RPMI7951 (cell line): Measurements from ENCODE around the gene PLA2G2F. TPM values are rescaled to one million over a fixed set of nuclear protein-coding genes. Genes with fewer than 3 reads are reported as not detected.
A peak's percentile ranks its signal among the peaks of the same experiment; 100 is the strongest.

Experiments
- DNase-seq: peaks from one replicate; pipeline ENCODE4 v3.0.0-alpha.2; 2012; ENCODE audit warnings: low read depth
- total RNA-seq: library from RNA; depleted of rRNA; stranded (reverse); fragments of >200 nt; shearing (Covaris generic); gene quantifications from 2 replicates; pipeline ENCODE4 v1.2.3, GENCODE V29; 2014

Gene PLA2G2F
- total RNA-seq, 1 experiment from 2014 or later = not detected

DNA sequence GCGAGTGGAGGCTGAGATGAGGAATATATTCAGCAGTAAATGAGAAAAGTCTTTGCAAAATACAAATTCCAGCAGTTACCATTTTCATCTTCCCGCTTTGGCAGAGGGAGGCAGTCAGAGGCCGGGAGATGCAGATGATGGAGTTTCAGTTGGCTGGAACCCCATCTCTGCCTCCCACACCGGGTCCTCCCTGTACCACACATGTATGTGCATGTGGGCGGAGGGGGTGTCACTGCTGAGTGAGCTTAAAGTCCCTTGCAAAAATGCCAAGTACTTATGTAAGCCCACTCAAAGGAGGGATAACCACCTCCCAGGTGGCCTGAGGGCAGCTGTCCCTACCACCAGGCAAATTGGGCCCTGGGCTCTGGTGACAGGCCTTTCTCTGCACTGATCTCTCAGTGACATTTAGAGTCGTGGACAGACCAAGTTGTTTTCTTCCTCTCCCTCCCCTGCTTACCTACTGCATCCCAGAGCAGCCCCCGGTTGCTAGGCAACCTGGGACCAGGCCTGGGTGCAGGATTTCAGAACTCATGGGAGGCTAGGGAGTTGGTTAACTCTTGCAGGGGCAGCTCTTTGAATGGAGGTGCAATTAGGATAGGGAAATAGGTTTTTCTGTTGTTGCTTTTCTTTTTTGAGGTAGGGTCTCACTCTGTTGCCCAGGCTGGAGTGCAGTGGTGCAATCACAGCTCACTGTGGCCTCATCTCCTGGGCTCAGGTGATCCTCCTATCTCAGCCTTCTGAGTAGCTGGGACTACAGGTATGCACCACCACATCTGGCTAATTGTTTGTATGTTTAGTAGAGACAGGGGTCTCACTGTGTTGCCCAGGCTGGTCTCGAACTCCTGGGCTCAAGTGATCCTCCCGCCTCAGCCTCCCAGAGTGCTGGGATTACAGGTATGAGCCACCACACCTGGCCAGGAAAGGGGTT is 29.7 kb downstream of the PLA2G2F start:
- DNase-seq = no peak

DNA sequence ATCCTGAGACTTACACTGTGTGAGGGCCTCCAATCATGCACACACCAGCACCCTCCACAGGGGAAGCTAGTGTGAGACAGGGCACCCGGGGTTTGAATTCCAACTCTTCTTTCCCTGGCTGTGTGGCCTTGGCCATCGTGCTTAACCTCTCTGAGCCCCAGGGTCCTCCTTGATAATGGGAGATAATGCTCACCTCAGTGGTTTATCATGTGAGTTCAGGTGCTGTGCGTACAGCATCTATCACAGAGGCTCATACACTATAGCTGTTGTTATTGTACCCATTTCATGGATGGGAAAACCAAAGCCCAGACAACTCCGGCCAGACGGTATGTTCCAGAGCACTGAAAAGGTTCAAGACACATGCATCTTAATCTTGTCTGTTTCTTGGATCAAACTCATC is 30.8 kb downstream of the PLA2G2F start:
- no peak for DNase-seq

DNA sequence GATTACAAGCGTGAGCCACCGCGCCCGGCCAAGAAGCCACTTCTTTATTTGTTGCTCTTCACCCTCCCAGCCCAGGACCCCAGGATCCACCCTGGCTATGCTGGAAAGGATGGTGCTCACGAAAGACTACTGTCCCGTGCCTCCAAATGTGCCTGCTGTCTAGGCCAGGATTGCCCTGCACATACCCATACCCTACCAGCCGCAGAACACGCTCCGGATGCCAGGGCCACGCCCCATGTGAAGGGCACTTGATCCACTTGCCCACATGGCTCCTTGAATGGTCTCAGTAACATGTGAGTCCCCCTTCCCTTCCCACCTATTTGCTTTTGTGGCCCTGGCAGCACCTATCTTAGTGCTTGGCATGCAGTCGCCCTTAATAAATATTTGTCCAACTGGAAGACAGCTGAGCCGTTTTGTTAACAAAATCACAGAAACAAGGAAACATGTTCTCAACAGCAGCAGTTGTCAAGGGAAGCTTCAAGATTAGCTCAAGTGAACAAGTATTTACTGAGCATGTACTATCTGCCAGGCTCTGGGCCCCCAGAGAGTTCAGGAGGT is 33.0 kb downstream of the PLA2G2F start:
- no peak for DNase-seq

DNA sequence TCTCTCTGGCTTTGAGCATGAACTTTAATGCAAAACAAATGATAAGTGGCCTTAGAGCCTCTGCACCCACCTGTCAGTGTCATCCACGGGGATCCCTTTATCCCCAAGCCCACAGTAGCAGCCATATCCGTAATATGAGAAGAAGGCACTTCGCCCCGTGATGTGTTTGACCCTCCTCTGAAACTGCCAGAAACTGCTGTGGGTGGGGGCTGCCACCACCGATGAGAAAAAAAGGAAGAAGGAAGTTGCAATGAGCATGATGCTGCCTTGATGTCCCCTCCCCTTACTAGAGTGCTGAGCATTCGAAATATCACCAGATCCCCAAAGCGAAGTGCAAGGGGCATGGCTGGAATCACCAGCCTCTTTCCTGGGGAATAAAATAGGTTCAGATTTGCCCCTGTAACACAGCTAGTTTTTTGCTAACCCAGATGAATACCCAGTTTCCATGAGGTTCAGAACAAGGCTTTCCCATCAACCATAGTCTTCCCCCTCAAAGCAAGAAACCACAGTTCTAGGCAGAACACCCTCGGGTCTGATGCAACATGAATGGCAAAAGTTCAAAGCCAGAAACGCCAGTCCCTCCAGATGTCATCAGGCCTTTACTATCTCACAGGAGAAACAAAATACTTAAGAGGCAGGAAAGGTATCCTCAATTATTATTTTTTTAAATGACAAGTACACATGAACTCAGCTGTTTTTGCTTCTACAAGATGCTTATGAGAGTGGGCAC is 36.0 kb downstream of the PLA2G2F start:
- DNase-seq = no peak

DNA sequence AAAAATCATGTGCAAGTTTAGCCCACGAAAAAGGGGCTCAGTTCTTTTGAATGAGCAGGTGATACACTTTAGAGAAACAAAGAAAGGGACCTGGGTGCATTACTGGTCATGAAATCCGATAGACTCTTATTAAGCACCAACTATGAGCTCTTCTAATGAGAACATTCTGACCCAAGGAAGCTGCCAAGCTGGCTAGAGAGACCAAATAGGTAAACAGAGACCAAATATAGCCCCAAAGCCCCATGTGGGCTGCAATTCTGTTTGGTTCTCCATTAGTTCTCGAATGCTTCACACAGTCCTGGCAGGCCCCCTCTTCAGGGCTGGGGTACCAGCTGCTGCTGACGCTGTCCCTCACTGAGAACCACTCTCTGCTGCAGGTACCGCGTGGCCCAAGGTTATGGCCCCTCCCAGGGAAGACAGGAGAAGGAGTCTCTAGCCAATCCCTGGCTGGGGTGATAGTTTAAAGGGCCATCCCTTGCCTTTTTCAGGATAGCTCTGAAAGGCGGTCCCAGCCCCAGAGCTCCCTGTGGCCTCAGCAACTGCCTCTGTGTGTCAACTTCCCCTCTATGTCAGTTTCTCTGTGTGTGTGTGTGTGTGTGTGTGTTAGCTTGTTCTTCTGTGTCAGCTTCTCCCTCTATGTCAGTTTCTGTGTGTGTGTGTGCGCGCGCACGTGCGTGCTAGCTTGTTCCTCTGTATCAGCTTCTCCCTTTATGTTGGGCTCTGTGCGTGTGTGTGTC is 39.7 kb downstream of the PLA2G2F start:
- DNase-seq = no peak

DNA sequence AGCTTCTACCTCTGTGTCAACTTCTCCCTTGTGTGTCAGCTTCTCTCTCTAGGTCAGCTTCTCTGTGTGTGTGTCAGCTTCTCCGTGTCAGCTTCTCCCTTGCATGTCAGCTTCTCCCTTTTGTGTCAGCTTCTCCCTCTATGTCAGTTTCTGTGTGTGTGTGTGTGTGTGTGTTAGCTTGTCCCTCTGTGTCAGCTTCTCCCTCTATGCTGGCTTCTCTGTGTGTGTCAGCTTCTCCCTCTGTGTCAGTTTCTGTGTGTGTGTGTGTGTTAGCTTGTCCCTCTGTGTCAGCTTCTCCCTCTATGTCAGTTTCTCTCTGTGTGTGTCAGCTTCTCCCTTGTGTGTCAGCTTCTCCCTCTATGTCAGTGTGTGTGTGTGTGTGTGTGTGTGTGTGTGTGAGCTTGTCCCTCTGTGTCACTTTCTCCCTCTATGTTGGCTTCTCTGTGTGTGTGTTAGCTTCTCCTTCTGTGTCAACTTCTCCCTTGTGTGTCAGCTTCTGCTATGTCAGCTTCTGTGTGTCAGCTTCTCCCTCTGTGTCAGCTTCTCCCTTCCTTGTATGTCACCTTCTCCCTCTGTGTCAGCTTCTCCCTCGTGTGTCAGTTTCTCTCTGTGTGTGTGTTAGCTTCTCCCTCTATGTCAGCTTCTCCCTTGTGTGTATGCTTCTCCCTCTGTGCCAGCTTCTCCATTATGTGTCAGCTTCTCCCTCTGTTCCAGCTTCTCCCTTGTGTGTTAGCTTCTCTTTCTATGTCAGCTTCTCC is 40.4 kb downstream of the PLA2G2F start:
- no peak for DNase-seq

DNA sequence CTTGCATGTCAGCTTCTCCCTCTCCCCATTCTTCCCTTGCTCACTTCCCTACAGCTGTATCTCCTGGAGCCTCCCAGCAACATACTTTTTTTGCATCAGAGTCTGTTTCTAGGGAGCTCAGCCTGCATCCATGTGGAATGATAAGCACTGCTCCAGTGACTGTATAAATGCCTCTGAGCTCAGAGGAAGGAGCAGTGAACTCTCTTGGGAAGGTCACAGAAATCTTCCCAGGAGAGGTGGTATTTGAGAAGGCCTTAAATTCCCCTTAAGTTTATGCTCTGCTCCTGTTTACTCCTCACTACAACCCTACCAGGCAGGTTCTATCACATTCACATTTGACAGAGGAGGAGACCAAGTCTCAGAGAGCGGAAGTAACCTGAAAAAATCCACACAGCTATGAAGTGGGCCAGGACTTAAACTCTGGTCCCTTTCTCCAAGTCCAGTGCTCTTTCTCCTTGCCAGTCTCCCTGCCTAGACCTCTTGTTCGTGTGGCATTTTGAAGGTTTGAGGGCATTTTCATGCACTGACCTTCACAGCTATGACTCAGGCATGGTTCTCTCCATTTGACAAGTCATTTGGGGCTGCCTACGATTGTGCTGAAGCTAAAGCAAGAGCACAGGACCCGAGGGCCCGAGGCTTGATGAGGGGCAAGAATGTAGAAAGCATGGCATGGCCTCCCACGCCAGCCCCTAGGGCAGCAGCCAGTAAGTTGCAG is 41.2 kb downstream of the PLA2G2F start:
- DNase-seq = no peak

DNA sequence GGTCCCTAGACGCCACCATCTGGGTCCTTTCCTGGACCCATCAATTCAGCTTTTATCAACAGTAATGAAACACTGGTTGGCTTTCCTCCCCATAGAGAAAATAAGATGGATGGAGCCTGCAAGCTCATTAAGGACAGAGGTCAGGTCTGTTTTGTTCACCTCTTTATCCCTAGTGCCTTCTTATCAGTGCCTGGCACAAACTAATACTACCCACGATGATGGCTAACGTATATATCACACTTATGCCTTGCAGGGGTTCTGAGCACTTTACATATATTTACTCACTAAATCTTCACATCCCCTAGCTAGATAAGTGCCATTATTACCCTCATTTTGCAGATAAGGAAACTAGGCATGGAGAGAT is 41.7 kb downstream of the PLA2G2F start:
- no peak for DNase-seq

DNA sequence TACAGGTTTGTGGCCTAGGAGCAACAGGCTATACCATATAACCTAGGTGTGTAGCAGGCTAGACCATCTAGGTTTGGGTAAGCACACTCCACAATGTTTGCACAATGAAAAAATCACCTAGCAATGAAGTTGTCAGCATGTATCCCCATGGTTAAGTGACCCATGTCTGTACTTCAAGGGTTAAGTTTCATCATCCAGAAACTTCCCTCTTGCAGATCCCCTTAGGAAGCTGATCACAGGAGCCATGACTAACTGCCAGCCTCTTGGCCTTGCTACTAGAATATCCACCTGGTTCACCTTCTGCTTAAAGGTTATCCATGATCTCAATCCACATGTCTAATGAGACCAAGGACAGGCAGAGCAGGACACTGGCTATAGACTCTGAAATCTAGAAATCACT is 43.3 kb downstream of the PLA2G2F start:
- DNase-seq = no peak

DNA sequence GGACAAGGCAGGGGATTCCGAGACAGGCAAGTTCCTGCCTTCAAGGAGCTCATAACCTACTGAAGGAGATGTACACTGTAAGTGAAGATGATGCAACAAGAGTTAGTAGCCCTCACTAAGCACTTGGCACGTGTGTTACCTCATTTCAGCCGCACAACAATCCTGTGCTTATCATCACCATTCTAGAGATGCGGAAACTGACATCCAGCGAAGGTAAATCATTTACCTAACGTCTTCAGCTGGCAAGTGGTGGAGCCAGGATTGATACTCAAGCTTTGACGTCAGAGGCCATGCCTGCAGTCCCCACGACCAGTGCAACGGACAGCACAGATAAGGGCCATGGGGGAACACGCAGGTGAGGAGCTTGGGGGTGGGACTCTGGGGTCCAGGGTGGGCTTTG is 43.9 kb downstream of the PLA2G2F start:
- DNase-seq = no peak

DNA sequence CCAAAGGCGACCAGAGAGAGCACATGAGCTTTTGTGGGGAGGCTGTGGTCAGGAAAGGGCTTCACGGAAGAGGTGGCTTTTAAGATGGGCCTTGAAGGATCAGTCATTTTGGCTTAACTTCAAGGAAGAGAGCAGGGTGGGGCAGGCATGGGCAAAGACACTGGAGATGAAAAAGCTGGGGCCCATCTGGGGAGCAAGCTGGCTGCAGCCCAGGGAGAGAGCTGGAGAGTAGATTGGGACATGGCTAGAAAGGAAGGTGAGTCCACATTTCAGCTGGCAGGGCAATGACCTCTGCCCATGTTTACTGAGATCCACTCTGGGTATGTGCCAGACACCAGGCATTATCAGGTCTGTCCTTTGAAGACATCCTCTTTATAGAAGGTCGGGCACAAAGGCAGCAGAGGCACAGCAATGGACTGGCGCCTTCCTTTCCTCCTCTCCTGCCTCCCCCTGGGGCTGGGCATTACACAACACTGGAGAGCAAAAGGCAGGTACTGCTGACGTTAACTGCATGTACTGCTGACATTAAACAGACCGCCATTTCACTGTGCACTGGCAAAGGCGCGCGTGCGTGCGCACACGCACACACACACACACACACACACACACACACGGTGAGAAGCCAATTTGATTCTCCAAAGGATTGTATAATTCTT is 44.6 kb downstream of the PLA2G2F start:
- DNase-seq = no peak

DNA sequence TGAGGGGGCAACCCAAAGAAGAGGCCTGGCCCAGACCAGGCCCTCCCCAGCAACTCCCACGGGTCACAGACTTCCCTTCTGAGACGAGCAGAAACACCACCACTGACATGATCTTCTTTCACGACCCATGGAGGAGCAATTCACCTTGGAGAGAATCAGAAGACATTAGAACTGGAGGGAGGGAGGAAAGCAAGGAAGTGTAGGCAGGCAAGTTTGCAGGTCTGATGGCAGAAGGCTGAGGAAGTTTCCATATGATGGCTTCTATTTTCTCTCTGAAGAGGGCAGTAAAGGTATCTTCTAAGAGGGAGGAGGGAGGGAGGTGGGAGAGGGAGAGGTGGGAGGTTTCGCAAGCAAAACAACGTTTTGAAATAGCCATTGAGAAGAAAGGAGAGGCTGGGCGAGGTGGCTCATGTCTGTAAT is 45.4 kb downstream of the PLA2G2F start:
- DNase-seq = no peak

DNA sequence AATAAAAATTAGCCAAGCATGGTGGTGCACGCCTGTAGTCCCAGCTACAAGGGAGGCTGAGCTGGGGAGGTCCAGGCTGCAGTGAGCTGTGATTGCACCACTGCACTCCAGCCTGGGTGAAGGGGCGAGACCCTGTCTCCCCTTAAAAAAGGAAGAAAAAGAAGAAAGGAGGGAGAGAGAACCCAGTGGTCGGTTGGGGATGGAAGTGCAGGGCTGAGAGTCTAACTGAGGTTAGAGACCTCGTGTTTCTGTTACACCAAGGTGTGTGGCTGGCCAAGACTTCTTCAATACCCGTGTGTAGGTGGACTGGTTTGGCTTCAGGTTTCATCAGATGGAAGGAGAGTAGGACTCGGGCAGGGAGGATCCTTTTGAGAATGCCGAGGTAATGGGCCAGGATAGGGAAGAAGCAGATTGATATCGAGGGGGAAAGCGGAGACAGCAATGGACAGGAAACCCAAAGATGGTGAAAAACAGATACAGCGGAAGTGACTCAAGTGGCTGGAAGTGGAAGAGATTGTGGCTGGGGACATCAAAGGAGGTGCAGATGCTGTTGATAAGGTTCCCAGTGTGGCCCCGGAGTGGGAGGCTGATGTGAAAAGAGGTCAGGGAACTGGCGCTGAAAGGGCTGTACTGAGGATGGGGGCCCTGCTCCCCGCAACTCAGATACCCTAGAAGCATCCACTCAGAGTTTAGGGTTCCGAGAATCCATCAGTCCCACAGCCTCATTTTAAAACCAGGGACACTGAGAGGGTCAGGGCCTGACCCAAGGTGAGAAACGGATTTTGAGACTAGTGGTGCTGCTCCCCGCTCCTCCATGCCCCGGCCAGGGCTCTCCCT is 46.1 kb downstream of the PLA2G2F start:
- DNase-seq = peak; percentile 52

DNA sequence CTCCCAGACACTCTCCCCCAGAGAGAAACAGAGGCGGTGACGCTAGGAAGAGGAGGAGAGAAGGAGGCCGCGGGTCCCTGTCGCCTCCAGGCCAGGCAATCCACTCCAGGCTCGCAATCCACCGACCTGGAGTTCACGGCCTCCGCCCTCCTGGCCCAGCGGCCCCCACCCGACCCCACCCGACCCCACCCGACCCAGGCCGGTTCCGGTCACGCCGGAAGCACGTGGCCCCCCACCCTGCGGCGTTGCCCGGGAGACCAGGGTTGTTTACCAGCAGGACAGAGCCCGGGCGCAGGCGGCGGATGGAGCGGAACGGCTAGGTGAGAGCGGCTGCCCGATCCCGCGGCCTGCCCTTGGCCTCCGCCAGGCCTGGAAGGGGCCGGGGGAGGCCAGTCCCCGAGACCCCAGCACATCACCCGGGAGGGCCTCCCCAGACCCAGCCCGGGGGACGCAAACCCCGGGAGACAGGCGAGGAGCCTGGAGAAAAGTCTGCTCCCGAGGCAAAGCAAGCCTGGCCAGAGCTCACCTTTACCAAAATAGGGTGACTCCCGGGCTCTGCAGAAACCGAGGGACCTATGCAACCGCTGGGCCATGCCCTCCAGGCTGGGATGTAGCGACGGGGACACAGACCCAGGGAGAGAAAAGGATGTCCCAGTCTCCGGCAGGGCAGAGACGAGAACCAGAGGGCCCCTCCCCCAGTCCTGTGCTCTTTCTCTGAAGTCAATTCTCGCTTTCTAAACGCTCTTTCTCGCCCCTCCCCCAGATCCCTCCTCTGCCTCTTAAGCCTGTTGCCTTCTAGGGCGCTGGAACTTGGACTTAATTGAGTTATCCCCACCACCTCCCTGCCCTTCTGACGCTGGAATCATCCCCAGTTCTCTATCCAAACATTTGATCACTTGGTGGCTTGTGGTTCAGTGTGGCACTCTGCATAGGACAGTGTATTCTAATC is 47.0 kb downstream of the PLA2G2F start, which contains the start of the genes PLA2G2C and UBXN10:
TSS of gene PLA2G2C (minus strand) at position 685 of the 949 bp plus-strand sequence. CDS start 9,155 bp downstream, outside the sequence.
TSS of gene UBXN10 (plus strand) at position 263 of the 949 bp plus-strand sequence. CDS start 4,466 bp downstream, outside the sequence.
- DNase-seq = no peak

DNA sequence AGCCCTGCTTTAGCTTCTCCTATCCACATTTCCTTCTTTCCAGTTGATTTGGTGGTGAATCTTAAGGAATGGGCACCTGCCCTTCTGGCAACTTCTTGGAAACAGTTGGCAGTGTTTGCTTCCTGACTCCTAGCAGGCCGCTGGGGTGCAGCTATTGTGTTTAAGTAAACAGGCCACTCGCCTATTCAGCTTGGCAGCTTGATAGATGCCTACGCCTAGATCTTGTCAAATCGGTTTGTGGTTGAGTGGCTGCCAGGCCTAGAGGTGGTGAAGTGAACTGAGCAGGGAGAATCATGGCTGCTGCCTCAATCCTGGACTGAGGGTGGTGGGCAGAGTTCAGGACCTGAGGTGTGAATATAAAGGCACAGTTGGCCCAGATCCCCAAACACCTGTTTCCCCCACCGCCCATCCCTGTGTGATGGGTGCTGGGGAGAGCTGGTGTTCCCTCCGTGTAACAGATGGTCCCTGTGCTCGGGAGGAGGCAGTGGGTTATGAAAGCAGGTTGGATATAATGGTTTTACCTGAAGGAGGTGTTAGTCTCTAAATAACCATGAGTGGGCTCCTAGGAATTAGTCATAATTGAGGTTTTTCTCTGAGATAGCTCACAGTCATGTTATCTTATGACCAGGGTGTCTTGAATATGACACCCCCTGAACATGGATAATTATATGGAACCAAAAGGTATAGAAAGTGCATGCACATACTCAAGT is 48.1 kb downstream of the PLA2G2F start:
- DNase-seq = no peak

DNA sequence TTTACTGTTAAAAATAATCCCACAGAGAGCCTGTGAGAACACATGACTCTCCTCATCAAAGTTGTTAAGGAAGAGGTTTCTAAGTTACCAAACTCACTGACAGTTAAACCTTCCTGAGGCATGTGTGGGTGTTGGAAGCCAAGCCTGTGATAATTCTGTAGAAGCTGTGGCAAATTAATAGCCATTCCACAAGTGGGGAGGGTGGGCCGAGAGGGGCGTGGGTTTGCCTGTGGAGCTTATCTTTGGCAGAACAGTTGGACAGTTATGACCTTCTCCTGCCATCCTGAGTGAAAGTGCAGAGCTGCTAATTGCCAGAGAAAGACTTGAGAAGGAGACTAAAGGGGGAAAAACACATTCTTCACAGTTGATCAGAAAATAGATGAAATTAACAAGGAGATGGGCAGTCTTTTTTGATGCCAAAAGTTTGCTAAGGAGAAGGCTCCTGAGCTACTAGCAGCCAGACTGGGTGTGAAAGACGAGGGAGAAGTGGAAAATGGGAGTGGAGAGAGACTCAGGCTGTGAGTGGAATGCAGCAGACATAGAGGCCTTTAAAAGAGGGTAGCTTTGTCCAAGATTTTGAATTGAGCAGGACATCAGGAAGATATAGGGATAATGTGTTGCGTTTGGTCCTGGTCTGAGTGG is 48.8 kb downstream of the PLA2G2F start:
- no peak for DNase-seq

DNA sequence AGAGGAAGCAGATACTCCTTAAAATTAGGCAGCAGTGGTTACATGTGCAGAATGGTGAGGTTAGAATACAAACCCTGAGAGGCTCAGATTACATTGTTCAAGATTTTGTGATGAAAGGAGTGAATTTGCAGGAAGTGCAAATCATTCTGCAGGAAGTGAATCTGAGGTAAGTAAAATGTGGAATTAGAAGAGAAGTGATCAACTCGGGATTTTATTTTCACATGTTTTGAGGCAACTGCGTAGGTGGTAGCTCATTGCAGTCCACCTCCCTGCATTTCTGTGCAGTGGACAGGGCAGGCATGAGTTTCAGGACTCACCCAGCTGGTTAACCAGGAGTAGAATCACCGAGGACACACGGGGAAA is 49.3 kb downstream of the PLA2G2F start:
- DNase-seq = no peak
